Sigmoid colon (tissue), 7 donors: ENCODE measurements around the gene GYG2. TPM values are rescaled to one million over a fixed set of nuclear protein-coding genes. Genes with fewer than 3 reads are reported as not detected.

Source experiments
- DNase-seq: peaks from one replicate; pipeline ENCODE4 v3.0.0-alpha.2; 2019
- H3K27ac ChIP-seq, 4 donors: fragments of 200-600 bp; sonication (generic); one replicate each; pipeline ENCODE4 v1.5.1; 2016 to 2019; ENCODE audit warnings: mild to moderate bottlenecking in 1 of 4
- H3K27me3 ChIP-seq, 3 donors: fragments of 200-600 bp; sonication (generic); one replicate each; pipeline ENCODE4 v1.5.1; 2019; ENCODE audit warnings: mild to moderate bottlenecking in 1 of 3
- H3K36me3 ChIP-seq, 4 donors: fragments of 200-600 bp; sonication (generic); one replicate each; pipeline ENCODE4 v1.5.1; 2016 to 2019
- H3K4me1 ChIP-seq, 4 donors: fragments of 200-600 bp; sonication (generic); one replicate each; pipeline ENCODE4 v1.5.1; 2017 to 2019
- H3K4me3 ChIP-seq, 4 donors: fragments of 200-600 bp; sonication (generic); one replicate each; pipeline ENCODE4 v1.5.1; 2017 to 2019; ENCODE audit warnings: mild to moderate bottlenecking in 2 of 4, moderate library complexity in 1 of 4
- H3K9me3 ChIP-seq, 4 donors: fragments of 200-600 bp in 3 of 4; sonication (generic) in 3 of 4; one replicate each; pipeline versions ENCODE4 v1.5.1 to v1.6.1; 2013 to 2019
- EP300 ChIP-seq, 4 donors: sonication (generic); formaldehyde crosslinking; IDR thresholded peaks; one replicate each; pipeline ENCODE4 v1.6.1; 2017; ENCODE audit warnings: antibody characterized with exemption in 4 of 4
- POLR2A ChIP-seq, 2 donors: fragments of 450-650 bp; IDR thresholded peaks; one replicate each; pipeline ENCODE4 v1.6.1; 2016; ENCODE audit warnings: antibody characterized with exemption in 2 of 2, mild to moderate bottlenecking in 2 of 2, moderate library complexity in 2 of 2
- POLR2AphosphoS5 ChIP-seq, 4 donors: sonication (generic); formaldehyde crosslinking; IDR thresholded peaks; one replicate each; pipeline ENCODE4 v1.6.1; 2017; ENCODE audit warnings: antibody characterized with exemption in 4 of 4
- WGBS, 2 donors: extraction: QIAGEN DNeasy Blood & Tissue Kit; methylation state at CpG; one replicate each; pipeline ENCODE4 v1.1.7; 2013; 5-methylcytosine and 5-hydroxymethylcytosine counted together
- intact Hi-C: fragments of 100-400 bp; cut with DNase I; formaldehyde crosslinking; loops from one replicate; pipeline ENCODE4 v1.15.1; 2023
- polyA plus RNA-seq, 3 donors: library from polyadenylated mRNA; stranded (reverse); fragments of 200-250 nt; gene quantifications; one replicate each; pipeline ENCODE4 v1.2.3, GENCODE V29; 2013
- total RNA-seq, 4 donors: library from RNA; depleted of rRNA; stranded (reverse); fragments of >200 nt; gene quantifications; one replicate each; pipeline ENCODE4 v1.1.0, GENCODE V29; 2016
- TF ChIP-seq, protein P1 (sequence below), 4 experiments: fragments of 450-650 bp in 3 of 4; fragments of 200-600 bp in 1 of 4; IDR thresholded peaks; one replicate each; pipeline ENCODE4 v1.5.1; 2016 to 2019; ENCODE audit warnings: antibody characterized with exemption in 4 of 4, mild to moderate bottlenecking in 3 of 4, moderate library complexity in 2 of 4
- donor health status: healthy with polysubstance abuse.
- donor health status: Bipolar disorder and iron deficiency.
- donor health status: healthy.

Gene GYG2
- total and polyA plus RNA-seq, 7 donors = 1.6 to 6.0 (median 3.9) TPM

GRCh38 chrX:2867206-2867605 is 38.5 kb downstream of the GYG2 start:
- intact Hi-C loops = no loop called here
- H3K4me3 ChIP-seq = no peak overlapping the region
- no peaks in the 10 kb centered on the region for H3K27me3 ChIP-seq
- no peaks in the 10 kb centered on the region for H3K4me1 ChIP-seq
- WGBS, 2 donors = 92% methylated on average over 7 of the region's 7 CpGs
- no peak overlapping the region for H3K27ac ChIP-seq
- TF ChIP-seq POLR2AphosphoS5 (IDR thresholded peaks at IDR 0.05) = no peak
- no peak for TF ChIP-seq EP300 (IDR thresholded peaks at IDR 0.05)
- TF ChIP-seq, protein P1, sequence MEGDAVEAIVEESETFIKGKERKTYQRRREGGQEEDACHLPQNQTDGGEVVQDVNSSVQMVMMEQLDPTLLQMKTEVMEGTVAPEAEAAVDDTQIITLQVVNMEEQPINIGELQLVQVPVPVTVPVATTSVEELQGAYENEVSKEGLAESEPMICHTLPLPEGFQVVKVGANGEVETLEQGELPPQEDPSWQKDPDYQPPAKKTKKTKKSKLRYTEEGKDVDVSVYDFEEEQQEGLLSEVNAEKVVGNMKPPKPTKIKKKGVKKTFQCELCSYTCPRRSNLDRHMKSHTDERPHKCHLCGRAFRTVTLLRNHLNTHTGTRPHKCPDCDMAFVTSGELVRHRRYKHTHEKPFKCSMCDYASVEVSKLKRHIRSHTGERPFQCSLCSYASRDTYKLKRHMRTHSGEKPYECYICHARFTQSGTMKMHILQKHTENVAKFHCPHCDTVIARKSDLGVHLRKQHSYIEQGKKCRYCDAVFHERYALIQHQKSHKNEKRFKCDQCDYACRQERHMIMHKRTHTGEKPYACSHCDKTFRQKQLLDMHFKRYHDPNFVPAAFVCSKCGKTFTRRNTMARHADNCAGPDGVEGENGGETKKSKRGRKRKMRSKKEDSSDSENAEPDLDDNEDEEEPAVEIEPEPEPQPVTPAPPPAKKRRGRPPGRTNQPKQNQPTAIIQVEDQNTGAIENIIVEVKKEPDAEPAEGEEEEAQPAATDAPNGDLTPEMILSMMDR (IDR thresholded peaks at IDR 0.05) = no peak
- no peak for TF ChIP-seq POLR2A (IDR thresholded peaks at IDR 0.05)
- no peaks in the 10 kb centered on the region for H3K9me3 ChIP-seq
- H3K36me3 ChIP-seq = no peaks in the 10 kb centered on the region
- no peak for DNase-seq

GRCh38 chrX:2870650-2871049 is 41.9 kb downstream of the GYG2 start:
- intact Hi-C loops = no loop called here
- no peaks in the 10 kb centered on the region for H3K36me3 ChIP-seq
- no peaks in the 10 kb centered on the region for H3K27me3 ChIP-seq
- DNase-seq = no peak
- no peaks in the 10 kb centered on the region for H3K4me1 ChIP-seq
- no peak overlapping the region for H3K27ac ChIP-seq
- no peak overlapping the region for H3K4me3 ChIP-seq
- no peaks in the 10 kb centered on the region for H3K9me3 ChIP-seq
- TF ChIP-seq, protein P1 (IDR thresholded peaks at IDR 0.05) = no peak
- no peak for TF ChIP-seq POLR2A (IDR thresholded peaks at IDR 0.05)
- TF ChIP-seq POLR2AphosphoS5 (IDR thresholded peaks at IDR 0.05) = no peak
- TF ChIP-seq EP300 (IDR thresholded peaks at IDR 0.05) = no peak

DNA sequence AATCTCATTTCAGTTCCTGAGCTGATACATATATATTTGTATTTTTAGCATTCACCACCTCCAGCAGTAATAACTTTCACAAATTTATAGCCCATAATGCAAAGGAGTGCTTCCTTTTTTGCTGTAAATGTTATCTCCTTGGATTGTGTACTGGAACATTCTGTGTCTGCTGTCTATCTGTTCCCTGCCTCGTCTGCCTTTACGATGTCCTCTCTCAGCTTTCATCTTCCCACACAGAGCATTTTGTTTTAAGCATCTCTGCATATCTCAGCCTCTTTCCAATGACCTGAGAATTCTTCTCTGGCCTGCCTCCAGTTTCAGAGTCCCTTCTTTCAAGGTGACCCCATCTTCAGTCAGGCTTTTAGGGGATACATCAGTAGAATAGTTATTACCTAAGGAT is 43.1 kb downstream of the GYG2 start:
- no peak overlapping the region for H3K4me3 ChIP-seq
- no peaks in the 10 kb centered on the region for H3K27me3 ChIP-seq
- WGBS, 2 donors = 55 to 65% methylated on average over 2 of the region's 2 CpGs
- no peak for DNase-seq
- TF ChIP-seq, protein P1 (IDR thresholded peaks at IDR 0.05) = no peak
- TF ChIP-seq POLR2A (IDR thresholded peaks at IDR 0.05) = no peak
- no peak for TF ChIP-seq EP300 (IDR thresholded peaks at IDR 0.05)
- TF ChIP-seq POLR2AphosphoS5 (IDR thresholded peaks at IDR 0.05) = no peak
- no peaks in the 10 kb centered on the region for H3K9me3 ChIP-seq
- H3K36me3 ChIP-seq = no peaks in the 10 kb centered on the region
- H3K27ac ChIP-seq = no peak overlapping the region
- no peaks in the 10 kb centered on the region for H3K4me1 ChIP-seq
- intact Hi-C loops = no loop called here

DNA sequence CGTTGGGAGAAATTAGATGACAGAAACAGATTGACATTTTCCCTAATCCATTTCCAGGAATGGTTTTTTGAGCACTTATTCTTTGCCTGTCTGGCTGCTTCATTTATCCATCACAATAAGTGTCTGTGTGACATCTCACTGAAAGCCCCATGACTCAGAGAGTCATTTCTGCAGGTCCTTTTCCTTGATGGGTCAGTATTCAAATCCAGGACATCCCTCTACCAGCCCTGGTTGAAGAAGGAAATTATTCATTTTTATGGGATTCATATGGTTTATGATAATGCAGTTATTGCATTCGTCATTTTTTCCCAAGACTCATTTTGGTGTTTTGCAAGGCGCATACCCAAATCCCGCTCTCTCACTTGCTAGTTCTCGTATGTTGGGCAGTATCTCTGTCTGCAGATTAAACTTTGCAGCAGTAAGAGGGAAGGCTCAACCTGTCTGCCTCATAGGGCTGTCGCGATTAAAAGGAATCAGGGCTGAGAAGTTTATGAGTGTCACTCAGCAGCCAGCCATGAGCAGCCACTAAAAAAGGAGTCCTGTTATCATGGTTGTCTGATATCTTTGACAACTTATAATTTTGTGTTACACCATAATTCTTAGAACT is 44.0 kb downstream of the GYG2 start:
- no peaks in the 10 kb centered on the region for H3K27me3 ChIP-seq
- no peak overlapping the region for H3K27ac ChIP-seq
- no peaks in the 10 kb centered on the region for H3K4me1 ChIP-seq
- intact Hi-C loops = no loop called here
- H3K36me3 ChIP-seq = no peaks in the 10 kb centered on the region
- H3K9me3 ChIP-seq = no peaks in the 10 kb centered on the region
- WGBS, 2 donors = 90 to 91% methylated on average over 7 of the region's 7 CpGs
- TF ChIP-seq POLR2AphosphoS5 (IDR thresholded peaks at IDR 0.05) (no peak), POLR2A (IDR thresholded peaks at IDR 0.05) (no peak), EP300 (IDR thresholded peaks at IDR 0.05) (no peak)
- TF ChIP-seq, protein P1 (IDR thresholded peaks at IDR 0.05) = no peak
- H3K4me3 ChIP-seq = no peak overlapping the region
- DNase-seq = no peak
